GM12878 (cell line): ENCODE data around the gene ZNF264. TPM values are rescaled to one million over a fixed set of nuclear protein-coding genes. Genes with fewer than 3 reads are reported as not detected.

Experiments
- ATAC-seq: fragments of 200-7000 bp; cut with Tn5 transposase; 3 replicates; pipeline ENCODE4 v1.9.1; 2020; ENCODE audit warnings: mild to moderate bottlenecking, moderate library complexity
- BruUV-seq: library from RNA; stranded (reverse); fragments of 400-500 nt; replicated peaks from 2 replicates; lab custom pipeline; 2021; lab: Mats Ljungman, UMichigan
- CTCF ChIA-PET: fragments of 300-600 bp; sonication (Branson Sonifier 250); formaldehyde crosslinking; extraction: SDS; loops from one replicate; lab custom pipeline; 2021; ENCODE audit warnings: inconsistent platforms; lab: Yijun Ruan, JAX
- POLR2A ChIA-PET: fragments of 350-600 bp; formaldehyde crosslinking; extraction: SDS; loops from one replicate; lab custom pipeline; 2021; ENCODE audit warnings: inconsistent platforms; lab: Charles Lee
- RAD21 ChIA-PET: fragments of 300-600 bp; sonication (Branson Sonifier 250); formaldehyde crosslinking; loops from one replicate; lab custom pipeline; 2023; ENCODE audit warnings: antibody characterized with exemption; ENCODE audit not compliant: unreplicated experiment; lab: Charles Lee
- SMC1A ChIA-PET: fragments of 300-600 bp; sonication (Branson Sonifier 250); formaldehyde crosslinking; loops from one replicate; lab custom pipeline; 2023; ENCODE audit not compliant: unreplicated experiment, uncharacterized antibody; lab: Charles Lee
- DNase-seq: peaks from one replicate; pipeline ENCODE4 v3.0.0-alpha.2; 2011; ENCODE audit warnings: low read depth, low spot score
- FAIRE-seq: peaks from 3 replicates; lab custom pipeline; 2011; peaks lifted over from hg19 to GRCh38; lab: Jason Lieb, UNC
- H2AFZ ChIP-seq: 2 replicates; pipeline ENCODE4 v1.6.0; 2011; ENCODE audit warnings: low read depth, low read length, control low read depth; ENCODE audit not compliant: control insufficient read depth
- H3K27ac ChIP-seq: 2 replicates; pipeline ENCODE4 v1.5.1; 2011; ENCODE audit warnings: control low read depth; ENCODE audit not compliant: control insufficient read depth, insufficient read depth
- H3K27me3 ChIP-seq, 2 experiments: replicated peaks in 1 of 2; 2 replicates each; pipeline versions ENCODE4 v1.6.0 to v1.6.1; 2011; ENCODE audit warnings: low read length in 1 of 2; ENCODE audit not compliant: control insufficient read depth in 2 of 2, insufficient read depth in 2 of 2
- H3K36me3 ChIP-seq, 2 experiments: 2 replicates each; pipeline ENCODE4 v1.5.1; 2011; ENCODE audit warnings: low read length in 1 of 2; ENCODE audit not compliant: control insufficient read depth in 2 of 2, insufficient read depth in 2 of 2
- H3K4me1 ChIP-seq: 2 replicates; pipeline ENCODE4 v1.6.1; 2011; ENCODE audit warnings: mild to moderate bottlenecking, low read length, moderate library complexity, mixed read lengths; ENCODE audit not compliant: control insufficient read depth, insufficient read depth
- H3K4me2 ChIP-seq: 2 replicates; pipeline ENCODE4 v1.6.0; 2011; ENCODE audit warnings: control low read depth; ENCODE audit not compliant: control insufficient read depth, insufficient read depth
- H3K4me3 ChIP-seq: fragments of 200-600 bp; sonication (generic); 2 replicates; pipeline ENCODE4 v1.5.1; 2016
- H3K79me2 ChIP-seq: 2 replicates; pipeline ENCODE4 v1.6.0; 2011; ENCODE audit warnings: low read length; ENCODE audit not compliant: control insufficient read depth, insufficient read depth
- H3K9ac ChIP-seq: 2 replicates; pipeline ENCODE4 v1.8.0; 2011; ENCODE audit warnings: low read length, control low read depth, mixed read lengths; ENCODE audit not compliant: control insufficient read depth, insufficient read depth
- H3K9me3 ChIP-seq: replicated peaks from 3 replicates; pipeline ENCODE4 v1.5.1; 2011; ENCODE audit warnings: mild to moderate bottlenecking, low read length; ENCODE audit not compliant: control insufficient read depth, insufficient read depth
- H4K20me1 ChIP-seq: 2 replicates; pipeline ENCODE4 v1.6.0; 2011; ENCODE audit not compliant: control insufficient read depth, insufficient read depth
- ASH2L ChIP-seq: fragments of 300-600, 200-600 bp; sonication (generic); IDR thresholded peaks from 2 replicates; pipeline ENCODE4 v1.6.1; 2017; ENCODE audit warnings: low read depth, mild to moderate bottlenecking, borderline replicate concordance
- CBX5 ChIP-seq: sonication (generic); IDR thresholded peaks from 2 replicates; pipeline ENCODE4 v1.6.1; 2016; ENCODE audit warnings: low read depth, moderate library complexity, mild to moderate bottlenecking, inconsistent platforms
- EED ChIP-seq: sonication (generic); IDR thresholded peaks from 2 replicates; pipeline ENCODE4 v1.6.1; 2016; ENCODE audit warnings: antibody characterized with exemption, low read depth
- ESRRA ChIP-seq: IDR thresholded peaks from 2 replicates; pipeline ENCODE4 v1.6.1; 2012; ENCODE audit warnings: mild to moderate bottlenecking, low read length, improper control_type of control experiment
- FOXK2 ChIP-seq: fragments of 450-650 bp; IDR thresholded peaks from 2 replicates; pipeline ENCODE4 v1.6.1; 2017; ENCODE audit warnings: mild to moderate bottlenecking, moderate library complexity
- IKZF2 ChIP-seq, 2 experiments: fragments of 450-650 bp; IDR thresholded peaks; 2 replicates each; pipeline ENCODE4 v1.6.1; 2017; ENCODE audit warnings: mild to moderate bottlenecking in 2 of 2, moderate library complexity in 2 of 2
- IRF4 ChIP-seq: IDR thresholded peaks from 2 replicates; pipeline ENCODE4 v1.6.1; 2011; ENCODE audit warnings: low read depth, low read length
- JUND ChIP-seq: IDR thresholded peaks from 2 replicates; pipeline ENCODE4 v1.6.1; 2012; ENCODE audit warnings: low read depth, mild to moderate bottlenecking, low read length, improper control_type of control experiment, moderate library complexity
- KLF5 ChIP-seq: fragments of 450-650 bp; IDR thresholded peaks from 2 replicates; pipeline ENCODE4 v1.6.1; 2014; ENCODE audit warnings: mild to moderate bottlenecking; ENCODE audit not compliant: partially characterized antibody
- NFXL1 ChIP-seq: fragments of 450-650 bp; IDR thresholded peaks from 2 replicates; pipeline ENCODE4 v1.6.1; 2017; ENCODE audit warnings: antibody characterized with exemption, mild to moderate bottlenecking, borderline replicate concordance
- POLR2A ChIP-seq: IDR thresholded peaks from 2 replicates; pipeline ENCODE4 v1.6.1; 2011; ENCODE audit warnings: low read depth, mild to moderate bottlenecking, low read length
- RB1 ChIP-seq: fragments of 450-650 bp; formaldehyde crosslinking; IDR thresholded peaks from 2 replicates; pipeline ENCODE4 v1.6.1; 2017; ENCODE audit warnings: mild to moderate bottlenecking, borderline replicate concordance
- RUNX3 ChIP-seq: IDR thresholded peaks from 2 replicates; pipeline ENCODE4 v1.6.1; 2012; ENCODE audit warnings: low read length, inconsistent platforms
- SMC3 ChIP-seq: IDR thresholded peaks from 2 replicates; pipeline ENCODE4 v1.6.1; 2011; ENCODE audit warnings: low read length, improper control_type of control experiment, borderline replicate concordance
- TCF12 ChIP-seq: IDR thresholded peaks from 2 replicates; pipeline ENCODE4 v1.6.1; 2011; ENCODE audit warnings: low read depth, mild to moderate bottlenecking, low read length
- ZNF384 ChIP-seq: IDR thresholded peaks from 2 replicates; pipeline ENCODE4 v1.6.1; 2012; ENCODE audit warnings: low read depth, mild to moderate bottlenecking, low read length, improper control_type of control experiment, borderline replicate concordance
- WGBS: methylation state at CpG from one replicate; pipeline ENCODE4 v1.1.6; 2016; ENCODE audit warnings: low lambda C conversion rate; ENCODE audit not compliant: insufficient replicate concordance, insufficient coverage; ENCODE audit errors: missing lambda C conversion rate; 5-methylcytosine and 5-hydroxymethylcytosine counted together
- in situ Hi-C: fragments of 300-500 bp; cut with MboI; formaldehyde crosslinking; loops from 9 replicates; pipeline ENCODE4 v1.14.3; 2018; ENCODE audit warnings: mixed read lengths
- intact Hi-C: fragments of 100-400 bp; cut with micrococcal nuclease; formaldehyde crosslinking; loops from one replicate; pipeline ENCODE4 v1.14.2; 2022; ENCODE audit not compliant: unreplicated experiment
- polyA plus RNA-seq, 11 experiments: library from polyadenylated mRNA; depleted of rRNA in 4 of 11; unstranded in 6 of 11; stranded (reverse) in 5 of 11; fragments of >200 nt; fragmentation: Nextera tagmentation in 4 of 11; fragmentation: Illumina TruSeq in 1 of 11; extraction: Ambion mirVana in 4 of 11; extraction: Trizol in 1 of 11; gene quantifications; 1 replicate in 1 of 11; 2 replicates in 10 of 11; pipeline versions ENCODE4 v1.2.1 to v1.2.3, GENCODE V29; 2011 to 2016; ENCODE audit warnings: inconsistent platforms in 2 of 11, missing spikeins in 2 of 11, low read depth in 1 of 11
- total RNA-seq, 4 experiments: library from RNA; depleted of rRNA in 3 of 4; stranded (reverse); fragments of >200 nt in 3 of 4; fragmentation: Illumina TruSeq in 1 of 4; extraction: Trizol in 1 of 4; gene quantifications; 2 replicates each; pipeline versions ENCODE4 v1.2.1 to v1.2.3, GENCODE V29; 2013 to 2021
- TF ChIP-seq, protein P1 (sequence below): IDR thresholded peaks from 2 replicates; pipeline ENCODE4 v1.6.1; 2011; ENCODE audit warnings: borderline replicate concordance, low read depth, mild to moderate bottlenecking, moderate library complexity, low read length; ENCODE audit not compliant: insufficient read depth, poor library complexity, severe bottlenecking

Gene ZNF264
- total and polyA plus RNA-seq, 10 of the 15 experiments (the other 5 are each of a cell fraction or from before 2014, with no cell fraction given), result 0.76 to 22.9 (median 9.4) TPM

DNA sequence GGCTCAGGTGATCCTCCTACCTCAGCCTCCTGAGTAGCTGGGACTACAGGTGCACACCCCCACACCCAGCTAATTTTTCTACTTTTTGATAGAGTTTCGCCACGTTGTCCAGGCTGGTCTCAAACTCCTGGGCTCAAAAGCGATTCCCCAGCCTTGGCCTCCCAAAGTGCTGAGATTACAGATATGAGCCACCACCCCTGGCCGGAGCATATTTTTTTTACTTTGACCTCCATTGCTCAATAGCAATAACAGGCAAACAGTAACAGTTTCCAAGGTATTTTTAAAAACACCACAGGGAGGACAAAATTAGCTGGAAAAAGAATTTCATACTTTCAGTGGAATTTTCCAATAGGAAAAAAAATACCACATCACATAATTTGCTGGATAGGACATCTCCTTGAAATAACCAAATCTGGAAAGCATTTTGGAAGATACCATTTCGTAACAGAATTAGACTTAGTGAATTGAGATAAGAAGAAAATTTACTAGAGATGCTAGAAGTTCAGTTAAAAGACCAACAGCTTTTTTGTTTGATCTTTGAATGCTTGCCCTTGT lies 29.2 kb upstream of the ZNF264 start:
- Histone ChIP-seq H3K9me3 (no peaks in the 10 kb centered on the region; the same call in 2 of the 3 replicates), H3K9ac (no peak overlapping the region), H3K36me3 (no peaks in the 10 kb centered on the region), H3K4me1 (no peaks in the 10 kb centered on the region), H3K27ac (no peak overlapping the region), H4K20me1 (no peaks in the 10 kb centered on the region), H3K4me2 (no peak overlapping the region), H3K79me2 (no peaks in the 10 kb centered on the region), H3K4me3 (no peak overlapping the region), H2AFZ (no peak overlapping the region), H3K27me3 (no peaks in the 10 kb centered on the region)
- SMC1A ChIA-PET, result interaction anchor here (1.2 kb wide), 1 partner anchor 13 kb away, joined by 3 read pairs; no protein-coding TSS in a partner anchor
- FAIRE-seq (no peak), DNase-seq (no peak), ATAC-seq (no peak)
- CTCF ChIA-PET, result no interaction called here
- RAD21 ChIA-PET, result no interaction called here
- intact Hi-C loops, result no loop called here
- in situ Hi-C loops, result no loop called here
- POLR2A ChIA-PET, result no interaction called here
- TF ChIP-seq TCF12 (no peak), JUND (no peak), RUNX3 (no peak), POLR2A (no peak), ZNF384 (no peak), CBX5 (no peak), EED (no peak), RB1 (no peak), SMC3 (no peak), ASH2L (no peak), IKZF2 (IDR thresholded peaks at IDR 0.05) (no peak), IRF4 (no peak), ESRRA (no peak), KLF5 (no peak), FOXK2 (no peak), NFXL1 (no peak)
- TF ChIP-seq, protein P1, sequence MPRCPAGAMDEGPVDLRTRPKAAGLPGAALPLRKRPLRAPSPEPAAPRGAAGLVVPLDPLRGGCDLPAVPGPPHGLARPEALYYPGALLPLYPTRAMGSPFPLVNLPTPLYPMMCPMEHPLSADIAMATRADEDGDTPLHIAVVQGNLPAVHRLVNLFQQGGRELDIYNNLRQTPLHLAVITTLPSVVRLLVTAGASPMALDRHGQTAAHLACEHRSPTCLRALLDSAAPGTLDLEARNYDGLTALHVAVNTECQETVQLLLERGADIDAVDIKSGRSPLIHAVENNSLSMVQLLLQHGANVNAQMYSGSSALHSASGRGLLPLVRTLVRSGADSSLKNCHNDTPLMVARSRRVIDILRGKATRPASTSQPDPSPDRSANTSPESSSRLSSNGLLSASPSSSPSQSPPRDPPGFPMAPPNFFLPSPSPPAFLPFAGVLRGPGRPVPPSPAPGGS, result no peak
- 32% methylated on average over 5 of the region's 5 CpGs for whole genome bisulfite sequencing
- no TSS peak for BruUV-seq
